HEK293 (cell line): Measurements from ENCODE around the gene FKBP7.
A peak's percentile ranks its signal among the peaks of the same experiment; 100 is the strongest.
"Not testable (repeated sequence)": the region's sequence is repeated elsewhere in the genome, so short reads cannot be mapped to it uniquely, and the experiment has no call there.

Source experiments
- CTCF ChIA-PET: fragments of 350-600 bp; formaldehyde crosslinking; extraction: SDS; loops from one replicate; lab custom pipeline; 2021; ENCODE audit warnings: antibody characterized with exemption; lab: Yijun Ruan, JAX
- POLR2A ChIA-PET: fragments of 300-600 bp; formaldehyde crosslinking; extraction: SDS; loops from one replicate; lab custom pipeline; 2020; ENCODE audit warnings: antibody characterized with exemption, inconsistent platforms; lab: Yijun Ruan, JAX
- H3K27ac ChIP-seq: fragments of 200-500 bp; sonication (Bioruptor generic); 2 replicates; pipeline ENCODE4 v1.5.1; 2014; ENCODE audit warnings: low read depth, low read length, control low read depth, inconsistent platforms; ENCODE audit errors: extremely low read depth
- H3K36me3 ChIP-seq, 2 experiments: fragments of 200-500 bp in 1 of 2; sonication (Bioruptor generic) in 1 of 2; 1 replicate in 1 of 2; 2 replicates in 1 of 2; pipeline ENCODE4 v1.5.1; 2014 to 2017; ENCODE audit warnings: inconsistent platforms in 2 of 2, low read length in 2 of 2; ENCODE audit not compliant: control insufficient read depth in 2 of 2, insufficient read depth in 1 of 2
- H3K4me1 ChIP-seq: fragments of 200-500 bp; sonication (Bioruptor generic); 2 replicates; pipeline ENCODE4 v1.5.1; 2014; ENCODE audit warnings: mild to moderate bottlenecking, low read length, inconsistent platforms; ENCODE audit not compliant: control insufficient read depth, insufficient read depth
- H3K4me3 ChIP-seq: 2 replicates; pipeline ENCODE4 v1.5.1; 2011; ENCODE audit warnings: low read depth, mild to moderate bottlenecking, control low read depth, low read length, moderate library complexity
- H3K9me3 ChIP-seq: fragments of 200-500 bp; sonication (Bioruptor generic); 2 replicates; pipeline ENCODE4 v1.5.1; 2014; ENCODE audit warnings: low read depth, low read length, inconsistent platforms; ENCODE audit not compliant: control insufficient read depth, insufficient read depth
- BCL6B ChIP-seq: fragments of 450-650 bp; formaldehyde crosslinking; IDR thresholded peaks from 2 replicates; pipeline ENCODE4 v1.5.1; 2017; ENCODE audit warnings: missing biosample characterization, missing genetic modification characterization
- KLF16 ChIP-seq: fragments of 450-650 bp; formaldehyde crosslinking; IDR thresholded peaks from 2 replicates; pipeline ENCODE4 v1.5.1; 2017; ENCODE audit warnings: missing biosample characterization, missing genetic modification characterization
- PRDM6 ChIP-seq: fragments of 450-650 bp; formaldehyde crosslinking; IDR thresholded peaks from 2 replicates; pipeline ENCODE4 v1.5.1; 2017; ENCODE audit warnings: missing biosample characterization, missing genetic modification characterization
- SP7 ChIP-seq: fragments of 450-650 bp; formaldehyde crosslinking; IDR thresholded peaks from 2 replicates; pipeline ENCODE4 v1.5.1; 2016; ENCODE audit warnings: missing biosample characterization, missing genetic modification characterization
- ZBTB17 ChIP-seq: fragments of 450-650 bp; formaldehyde crosslinking; IDR thresholded peaks from 2 replicates; pipeline ENCODE4 v1.5.1; 2016; ENCODE audit warnings: missing biosample characterization, missing genetic modification characterization
- ZBTB21 ChIP-seq: fragments of 450-650 bp; formaldehyde crosslinking; IDR thresholded peaks from 2 replicates; pipeline ENCODE4 v1.5.1; 2017; ENCODE audit warnings: missing biosample characterization, missing genetic modification characterization
- ZEB2 ChIP-seq: fragments of 450-650 bp; formaldehyde crosslinking; IDR thresholded peaks from 2 replicates; pipeline ENCODE4 v1.5.1; 2016; ENCODE audit warnings: missing biosample characterization, missing genetic modification characterization
- ZNF10 ChIP-seq: fragments of 450-650 bp; formaldehyde crosslinking; IDR thresholded peaks from 2 replicates; pipeline ENCODE4 v1.5.1; 2017; ENCODE audit warnings: missing biosample characterization, missing genetic modification characterization
- ZNF549 ChIP-seq: fragments of 450-650 bp; IDR thresholded peaks from 2 replicates; pipeline ENCODE4 v1.5.1; 2018; ENCODE audit warnings: missing biosample characterization, missing genetic modification characterization, mild to moderate bottlenecking, inconsistent platforms, moderate library complexity
- ZNF626 ChIP-seq: fragments of 450-650 bp; sonication (Bioruptor Pico); formaldehyde crosslinking; IDR thresholded peaks from 2 replicates; pipeline ENCODE4 v1.5.1; 2018; ENCODE audit warnings: missing biosample characterization, missing genetic modification characterization, inconsistent platforms
- ZNF629 ChIP-seq: fragments of 450-650 bp; formaldehyde crosslinking; IDR thresholded peaks from 2 replicates; pipeline ENCODE4 v1.5.1; 2017; ENCODE audit warnings: missing biosample characterization, missing genetic modification characterization
- TF ChIP-seq, protein P1 (sequence below): fragments of 450-650 bp; formaldehyde crosslinking; IDR thresholded peaks from 2 replicates; pipeline ENCODE4 v1.5.1; 2016; ENCODE audit warnings: missing biosample characterization, missing genetic modification characterization, low read depth

The FKBP7 gene

DNA sequence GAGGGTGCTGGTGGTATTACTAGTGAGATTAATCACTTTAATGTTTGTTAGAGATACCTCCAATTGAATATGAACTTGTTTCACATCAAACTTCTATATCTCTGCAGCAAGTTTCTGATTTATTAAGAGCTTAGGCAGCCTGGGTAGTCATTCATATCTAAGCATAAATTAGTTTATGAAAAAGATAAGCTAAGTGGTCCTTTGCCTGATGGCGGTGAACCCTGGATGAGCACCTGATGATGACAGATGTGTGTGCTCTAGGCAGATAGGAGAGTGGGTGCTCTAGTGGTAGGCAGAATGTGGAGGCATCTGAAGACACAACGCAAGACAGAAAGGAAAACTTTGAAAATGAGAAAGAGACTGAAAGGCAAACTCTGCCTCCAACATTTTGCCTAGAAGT lies 5.0 kb downstream of the FKBP7 start:
- peak; percentile 58 for TF ChIP-seq ZNF10 (tag by site-specific recombination)
- TF ChIP-seq ZNF549, result no peak
- ChIA-PET POLR2A (no interaction called here), CTCF (interaction anchor here (0.7 kb wide), 1 partner anchor 361 kb away, joined by 3 read pairs; no protein-coding TSS in a partner anchor)
- no peak overlapping the region for H3K27ac ChIP-seq
- no peak overlapping the region for H3K4me3 ChIP-seq
- peaks cover 7% of the 10 kb centered on the region for H3K4me1 ChIP-seq
- no peaks in the 10 kb centered on the region for H3K36me3 ChIP-seq
- no peaks in the 10 kb centered on the region for H3K9me3 ChIP-seq

DNA sequence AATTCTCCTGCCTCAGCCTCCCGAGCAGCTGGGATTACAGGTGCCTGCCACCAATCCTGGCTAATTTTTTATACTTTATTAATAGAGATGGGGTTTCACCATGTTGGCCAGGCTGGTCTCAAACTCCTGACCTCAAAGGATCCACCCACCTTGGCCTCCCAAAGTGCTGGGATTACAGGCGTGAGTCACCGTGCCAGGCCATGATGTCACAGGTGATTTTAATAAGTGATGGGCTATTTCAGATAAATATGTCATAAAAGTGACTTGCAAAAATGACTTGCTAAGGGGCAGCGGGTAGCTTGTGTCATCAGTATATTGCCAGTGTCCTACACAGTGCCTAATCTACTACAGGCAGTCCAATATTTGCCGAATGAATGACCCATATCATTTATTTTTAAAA lies 7.1 kb downstream of the FKBP7 start:
- H3K36me3 ChIP-seq, H3K27ac ChIP-seq, CTCF ChIA-PET: not testable (repeated sequence)
- TF ChIP-seq ZBTB21 (tag by site-specific recombination) (peak; percentile 54), PRDM6 (tag by site-specific recombination) (0 out of 2 replicates have a peak, but pooled peaks have one; percentile 8), SP7 (tag by site-specific recombination) (peak; percentile 12; the same call in 1 of the 2 replicates), ZNF629 (tag by site-specific recombination) (peak; percentile 91), KLF16 (0 out of 2 replicates have a peak, but pooled peaks have one; percentile 19)
- TF ChIP-seq, protein P1, sequence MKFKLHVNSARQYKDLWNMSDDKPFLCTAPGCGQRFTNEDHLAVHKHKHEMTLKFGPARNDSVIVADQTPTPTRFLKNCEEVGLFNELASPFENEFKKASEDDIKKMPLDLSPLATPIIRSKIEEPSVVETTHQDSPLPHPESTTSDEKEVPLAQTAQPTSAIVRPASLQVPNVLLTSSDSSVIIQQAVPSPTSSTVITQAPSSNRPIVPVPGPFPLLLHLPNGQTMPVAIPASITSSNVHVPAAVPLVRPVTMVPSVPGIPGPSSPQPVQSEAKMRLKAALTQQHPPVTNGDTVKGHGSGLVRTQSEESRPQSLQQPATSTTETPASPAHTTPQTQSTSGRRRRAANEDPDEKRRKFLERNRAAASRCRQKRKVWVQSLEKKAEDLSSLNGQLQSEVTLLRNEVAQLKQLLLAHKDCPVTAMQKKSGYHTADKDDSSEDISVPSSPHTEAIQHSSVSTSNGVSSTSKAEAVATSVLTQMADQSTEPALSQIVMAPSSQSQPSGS (tag by site-specific recombination), result 0 out of 2 replicates have a peak, but pooled peaks have one; percentile 23
- TF ChIP-seq, all 188 proteins: peak for 6; not testable (repeated sequence) for 182
- H3K9me3 ChIP-seq, H3K4me3 ChIP-seq, H3K4me1 ChIP-seq: not testable (repeated sequence)
- POLR2A ChIA-PET, result interaction anchor here (1.7 kb wide), 1 partner anchor 20 kb away, joined by 8 read pairs; the partner anchor contains the start of genes PJVK and PRKRA

DNA sequence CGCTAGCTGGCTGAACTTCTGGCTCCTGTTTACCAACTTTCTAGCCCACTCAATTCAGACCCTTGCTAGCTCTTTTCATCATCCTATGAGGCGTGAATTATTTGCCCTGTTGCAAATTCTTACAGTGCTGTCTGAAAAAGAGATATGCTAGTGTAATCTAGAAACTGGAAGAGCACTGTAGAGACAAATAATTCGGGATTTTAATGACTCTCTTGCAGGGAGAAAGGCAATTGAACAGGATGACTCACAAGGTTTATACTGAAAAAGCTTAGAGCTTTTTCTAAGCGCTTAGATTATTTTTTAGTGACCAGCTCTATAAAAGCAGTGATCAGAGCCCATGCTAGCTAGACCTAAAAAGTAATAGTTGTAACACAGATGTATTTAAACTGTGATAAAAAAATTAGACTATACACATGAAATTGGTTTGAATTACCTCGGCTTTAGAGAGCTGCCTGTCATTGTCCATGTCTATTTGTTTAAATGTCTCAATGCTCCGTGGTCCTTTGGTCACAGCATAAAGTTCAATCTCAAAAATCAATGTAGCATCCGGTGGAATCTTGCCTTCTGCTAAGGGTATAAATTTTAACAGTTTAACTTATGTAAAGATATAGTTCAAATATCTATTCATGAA lies 9.1 kb downstream of the FKBP7 start:
- Histone ChIP-seq H3K27ac (no peak overlapping the region), H3K4me1 (peaks cover 7% of the 10 kb centered on the region), H3K4me3 (no peak overlapping the region), H3K36me3 (peaks cover 0 to 16% of the 10 kb centered on the region in 2 experiments; a peak in 1 of 3 replicates), H3K9me3 (no peaks in the 10 kb centered on the region)
- CTCF ChIA-PET, result interaction anchor here (0.6 kb wide), 1 partner anchor 13 kb away, joined by 3 read pairs; no protein-coding TSS in a partner anchor
- POLR2A ChIA-PET, result interaction anchor here (0.9 kb wide), 1 partner anchor 18 kb away, joined by 5 read pairs; the partner anchor contains the start of genes PJVK and PRKRA
- TF ChIP-seq ZNF626 (no peak), BCL6B (0 out of 2 replicates have a peak, but pooled peaks have one; percentile 27), ZBTB17 (tag by site-specific recombination) (peak; percentile 36; the same call in 1 of the 2 replicates), ZEB2 (tag by site-specific recombination) (0 out of 2 replicates have a peak, but pooled peaks have one; percentile 40), PRDM6 (tag by site-specific recombination) (peak; percentile 64)
- TF ChIP-seq, all 188 proteins: peak for 4
